Endothelial cell of umbilical vein (primary cell): ENCODE measurements around the gene LRRTM3. TPM values are rescaled to one million over a fixed set of nuclear protein-coding genes. Genes with fewer than 3 reads are reported as not detected.

Experiments
- BruUV-seq: library from RNA; stranded (reverse); fragments of 400-500 nt; replicated peaks from 2 replicates; lab custom pipeline; 2021; lab: Mats Ljungman, UMichigan
- CTCF ChIA-PET: fragments of 300-600, 350-600 bp; sonication (Branson Sonifier 250); formaldehyde crosslinking; loops from one replicate; lab custom pipeline; 2021; ENCODE audit warnings: antibody characterized with exemption, inconsistent platforms; lab: Charles Lee
- POLR2A ChIA-PET: fragments of 300-600, 350-600 bp; sonication (Branson Sonifier 250); formaldehyde crosslinking; loops from one replicate; lab custom pipeline; 2021; ENCODE audit warnings: antibody characterized with exemption, inconsistent platforms; lab: Charles Lee
- DNase-seq: peaks from one replicate; pipeline ENCODE4 v3.0.0-alpha.2; 2011; ENCODE audit warnings: low read depth, low spot score
- FAIRE-seq: peaks from 2 replicates; lab custom pipeline; 2011; peaks lifted over from hg19 to GRCh38; lab: Jason Lieb, UNC
- H2AFZ ChIP-seq: 2 replicates; pipeline ENCODE4 v1.6.0; 2012; ENCODE audit warnings: low read depth, low read length, control low read depth, inconsistent platforms
- H3K27ac ChIP-seq: 2 replicates; pipeline ENCODE4 v1.5.1; 2011; ENCODE audit warnings: low read depth, mild to moderate bottlenecking, control low read depth, low read length, moderate library complexity; ENCODE audit not compliant: insufficient read depth
- H3K27me3 ChIP-seq, 2 experiments: 2 replicates each; pipeline versions ENCODE4 v1.6.0 to v1.6.1; 2011; ENCODE audit warnings: low read length in 2 of 2, mixed read lengths in 1 of 2; ENCODE audit not compliant: control insufficient read depth in 2 of 2, insufficient read depth in 2 of 2
- H3K36me3 ChIP-seq, 2 experiments: 2 replicates in 1 of 2; 3 replicates in 1 of 2; pipeline ENCODE4 v1.5.1; 2011; ENCODE audit warnings: low read length in 2 of 2, mild to moderate bottlenecking in 1 of 2, moderate library complexity in 1 of 2; ENCODE audit not compliant: control insufficient read depth in 2 of 2, insufficient read depth in 2 of 2; ENCODE audit errors: extremely low read depth in 1 of 2
- H3K4me1 ChIP-seq: 3 replicates; pipeline ENCODE4 v1.5.1; 2011; ENCODE audit warnings: mild to moderate bottlenecking, low read length; ENCODE audit not compliant: control insufficient read depth, insufficient read depth; ENCODE audit errors: extremely low read depth
- H3K4me2 ChIP-seq: 2 replicates; pipeline ENCODE4 v1.6.1; 2011; ENCODE audit warnings: low read length, control low read depth, mixed read lengths; ENCODE audit not compliant: insufficient read depth
- H3K4me3 ChIP-seq, 3 experiments: fragments of 200-600 bp in 1 of 3; sonication (generic), shearing (Covaris generic) in 1 of 3; replicated peaks in 1 of 3; 2 replicates each; pipeline ENCODE4 v1.5.1; 2011 to 2016; ENCODE audit warnings: control low read depth in 3 of 3, low read length in 3 of 3, mild to moderate bottlenecking in 2 of 3, inconsistent platforms in 1 of 3, low read depth in 1 of 3, moderate library complexity in 1 of 3; ENCODE audit not compliant: insufficient read depth in 1 of 3
- H3K79me2 ChIP-seq: 2 replicates; pipeline ENCODE4 v1.6.0; 2012; ENCODE audit warnings: low read length, inconsistent platforms; ENCODE audit not compliant: control insufficient read depth, insufficient read depth
- H3K9ac ChIP-seq: replicated peaks from 2 replicates; pipeline ENCODE3; 2011; ENCODE audit warnings: low read length, control low read depth; ENCODE audit not compliant: insufficient read depth; ENCODE audit errors: extremely low read depth
- H3K9me1 ChIP-seq: replicated peaks from 3 replicates; pipeline ENCODE4 v1.6.0; 2011; ENCODE audit warnings: mild to moderate bottlenecking, low read length; ENCODE audit not compliant: control insufficient read depth, insufficient read depth; ENCODE audit errors: extremely low read depth
- H3K9me3 ChIP-seq: replicated peaks from 2 replicates; pipeline ENCODE4 v1.5.1; 2012; ENCODE audit warnings: low read length, inconsistent platforms; ENCODE audit not compliant: control insufficient read depth, insufficient read depth
- H4K20me1 ChIP-seq: replicated peaks from 2 replicates; pipeline ENCODE3; 2011; ENCODE audit warnings: mild to moderate bottlenecking, low read length; ENCODE audit not compliant: control insufficient read depth, insufficient read depth; ENCODE audit errors: extremely low read depth
- EZH2 ChIP-seq: IDR thresholded peaks from 2 replicates; pipeline ENCODE4 v1.6.1; 2012; ENCODE audit warnings: borderline replicate concordance, low read depth, mild to moderate bottlenecking, moderate library complexity, low read length, inconsistent platforms; ENCODE audit not compliant: severe bottlenecking
- FOS ChIP-seq: IDR thresholded peaks from 2 replicates; pipeline ENCODE4 v1.6.1; 2011; ENCODE audit warnings: mild to moderate bottlenecking, low read length, moderate library complexity, borderline replicate concordance; ENCODE audit not compliant: insufficient read depth
- GATA2 ChIP-seq: IDR thresholded peaks from 2 replicates; pipeline ENCODE4 v1.7.0; 2011; ENCODE audit warnings: low read depth, mild to moderate bottlenecking, moderate library complexity, mixed read lengths, low read length; ENCODE audit not compliant: insufficient read length, insufficient read depth
- JUN ChIP-seq: IDR thresholded peaks from 2 replicates; pipeline ENCODE4 v1.6.1; 2011; ENCODE audit warnings: borderline replicate concordance, low read depth; ENCODE audit not compliant: insufficient read length, insufficient read depth
- MAX ChIP-seq: IDR thresholded peaks from 2 replicates; pipeline ENCODE4 v1.6.1; 2011; ENCODE audit not compliant: insufficient read depth, insufficient read length
- MYC ChIP-seq: IDR thresholded peaks from one replicate; pipeline ENCODE4 v1.6.1; 2011; ENCODE audit warnings: mild to moderate bottlenecking, low read depth, low read length
- POLR2A ChIP-seq: IDR thresholded peaks from 2 replicates; pipeline ENCODE4 v1.6.1; 2012; ENCODE audit warnings: low read depth, mild to moderate bottlenecking, control low read depth, low read length
- POLR2AphosphoS5 ChIP-seq: IDR thresholded peaks from 2 replicates; pipeline ENCODE4 v1.6.1; 2012; ENCODE audit warnings: low read depth, mild to moderate bottlenecking, control low read depth, low read length, moderate library complexity; ENCODE audit not compliant: insufficient read depth
- dilution Hi-C: fragments of 300-500 bp; cut with MboI; formaldehyde crosslinking; loops from one replicate; pipeline ENCODE4 v1.15.0; 2019; ENCODE audit warnings: low sequenced_read_pairs; ENCODE audit not compliant: extremely low pct_ligation_motif_present
- intact Hi-C: fragments of 100-400 bp; cut with micrococcal nuclease; formaldehyde crosslinking; loops from one replicate; pipeline ENCODE4 v1.10.0; 2022
- polyA plus RNA-seq, 4 experiments: library from polyadenylated mRNA; depleted of rRNA in 3 of 4; stranded (reverse) in 3 of 4; unstranded in 1 of 4; fragments of >200 nt; gene quantifications; 2 replicates each; pipeline versions ENCODE4 v1.2.1 to v1.2.3, GENCODE V29; 2011 to 2012; ENCODE audit warnings: missing spikeins in 1 of 4
- total RNA-seq: library from RNA; stranded (reverse); gene quantifications from 2 replicates; pipeline ENCODE4 v1.2.3, GENCODE V29; 2021
- TF ChIP-seq, protein P1 (sequence below), 2 donors: IDR thresholded peaks; 1 replicate in 1 of 2; 2 replicates in 1 of 2; pipeline ENCODE4 v1.5.1; 2011; ENCODE audit warnings: low read length in 2 of 2, mild to moderate bottlenecking in 2 of 2, moderate library complexity in 2 of 2, control low read depth in 1 of 2, inconsistent platforms in 1 of 2, low read depth in 1 of 2; ENCODE audit not compliant: insufficient read depth in 1 of 2; ENCODE audit errors: extremely low read depth in 1 of 2

The LRRTM3 gene
- total and polyA plus RNA-seq, 2 donors (not counting 3 experiments of a cell fraction or from before 2014, with no cell fraction given), result not detected

DNA sequence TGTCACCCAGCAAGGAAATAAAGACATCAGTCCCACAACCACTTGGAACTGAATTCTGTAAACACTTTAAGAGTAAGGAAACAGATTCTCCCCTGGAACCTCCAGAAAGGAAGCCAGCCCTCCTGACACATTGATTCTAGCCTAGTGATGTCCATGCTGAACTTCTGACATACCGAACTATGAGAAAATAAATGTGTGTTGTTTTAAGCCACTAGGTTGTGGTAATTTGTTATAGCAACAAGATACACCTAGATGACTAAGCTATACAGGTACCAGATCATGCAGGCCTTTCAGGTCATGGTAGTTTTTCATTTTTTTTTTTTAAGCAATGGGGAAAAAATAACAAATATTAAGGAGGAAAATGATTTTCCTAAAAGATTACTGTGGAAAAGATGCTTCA is 37.6 kb upstream of the LRRTM3 start:
- Histone ChIP-seq H3K36me3 (no peaks in the 10 kb centered on the region), H3K9me1 (no peaks in the 10 kb centered on the region), H3K27ac (no peak overlapping the region), H3K4me2 (no peak overlapping the region), H2AFZ (no peak overlapping the region), H3K9me3 (no peaks in the 10 kb centered on the region), H3K9ac (no peak overlapping the region), H4K20me1 (no peaks in the 10 kb centered on the region), H3K27me3 (no peaks in the 10 kb centered on the region), H3K4me3 (no peak overlapping the region), H3K79me2 (no peaks in the 10 kb centered on the region), H3K4me1 (no peaks in the 10 kb centered on the region)
- POLR2A ChIA-PET, result no interaction called here
- DNase-seq (no peak), FAIRE-seq (no peak)
- dilution Hi-C loops, result no loop called here
- TF ChIP-seq JUN (no peak), GATA2 (no peak), POLR2AphosphoS5 (no peak), EZH2 (no peak), POLR2A (no peak), MAX (no peak)
- CTCF ChIA-PET, result no interaction called here
- intact Hi-C loops, result no loop called here
- BruUV-seq, result no TSS peak

- intact Hi-C loops, result no loop called here
- dilution Hi-C loops, result no loop called here
- ChIA-PET CTCF (no interaction called here), POLR2A (no interaction called here)
- Histone ChIP-seq H4K20me1 (no peaks in the 10 kb centered on the region), H3K27me3 (no peaks in the 10 kb centered on the region), H2AFZ (no peak overlapping the region), H3K9ac (no peak overlapping the region), H3K27ac (no peak overlapping the region), H3K4me1 (no peaks in the 10 kb centered on the region), H3K79me2 (no peaks in the 10 kb centered on the region), H3K4me3 (no peak overlapping the region), H3K36me3 (no peaks in the 10 kb centered on the region), H3K9me3 (no peaks in the 10 kb centered on the region), H3K4me2 (no peak overlapping the region), H3K9me1 (no peaks in the 10 kb centered on the region)
- BruUV-seq, result no TSS peak
- DNase-seq (no peak), FAIRE-seq (no peak)
- TF ChIP-seq MAX (no peak), MYC (no peak), POLR2AphosphoS5 (no peak), EZH2 (no peak), GATA2 (no peak), POLR2A (no peak), FOS (no peak), JUN (no peak)
- TF ChIP-seq, protein P1, sequence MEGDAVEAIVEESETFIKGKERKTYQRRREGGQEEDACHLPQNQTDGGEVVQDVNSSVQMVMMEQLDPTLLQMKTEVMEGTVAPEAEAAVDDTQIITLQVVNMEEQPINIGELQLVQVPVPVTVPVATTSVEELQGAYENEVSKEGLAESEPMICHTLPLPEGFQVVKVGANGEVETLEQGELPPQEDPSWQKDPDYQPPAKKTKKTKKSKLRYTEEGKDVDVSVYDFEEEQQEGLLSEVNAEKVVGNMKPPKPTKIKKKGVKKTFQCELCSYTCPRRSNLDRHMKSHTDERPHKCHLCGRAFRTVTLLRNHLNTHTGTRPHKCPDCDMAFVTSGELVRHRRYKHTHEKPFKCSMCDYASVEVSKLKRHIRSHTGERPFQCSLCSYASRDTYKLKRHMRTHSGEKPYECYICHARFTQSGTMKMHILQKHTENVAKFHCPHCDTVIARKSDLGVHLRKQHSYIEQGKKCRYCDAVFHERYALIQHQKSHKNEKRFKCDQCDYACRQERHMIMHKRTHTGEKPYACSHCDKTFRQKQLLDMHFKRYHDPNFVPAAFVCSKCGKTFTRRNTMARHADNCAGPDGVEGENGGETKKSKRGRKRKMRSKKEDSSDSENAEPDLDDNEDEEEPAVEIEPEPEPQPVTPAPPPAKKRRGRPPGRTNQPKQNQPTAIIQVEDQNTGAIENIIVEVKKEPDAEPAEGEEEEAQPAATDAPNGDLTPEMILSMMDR (IDR thresholded peaks at IDR 0.05; ENCODE audit: extremely low read depth in 1 of 2, insufficient read depth in 1 of 2, low read depth in 1 of 2, low read length in 2 of 2), result no peak
Measured at GRCh38 chr10:66892871-66893270, 33.0 kb upstream of the LRRTM3 start.
